Tibial nerve (tissue), 4 donors: ENCODE results near the gene NCS1. TPM values are rescaled to one million over a fixed set of nuclear protein-coding genes. Genes with fewer than 3 reads are reported as not detected.
A peak's percentile ranks its signal among the peaks of the same experiment; 100 is the strongest.

ENCODE experiments used
- DNase-seq, 2 donors: peaks; one replicate each; pipeline ENCODE4 v3.0.0-alpha.2; 2019; ENCODE audit warnings: low spot score in 2 of 2
- H3K27ac ChIP-seq, 4 donors: fragments of 200-600 bp; sonication (generic) in 3 of 4; one replicate each; pipeline ENCODE4 v1.5.1; 2017 to 2019; ENCODE audit warnings: mild to moderate bottlenecking in 1 of 4
- H3K27me3 ChIP-seq, 2 donors: fragments of 200-600 bp; sonication (generic) in 1 of 2; one replicate each; pipeline versions ENCODE4 v1.5.1 to v1.6.0; 2017 to 2019
- H3K36me3 ChIP-seq, 3 donors: fragments of 200-600 bp; sonication (generic); one replicate each; pipeline ENCODE4 v1.5.1; 2018 to 2019
- H3K4me1 ChIP-seq, 4 donors: fragments of 200-600 bp; sonication (generic) in 3 of 4; one replicate each; pipeline ENCODE4 v1.5.1; 2017 to 2019
- H3K4me3 ChIP-seq, 4 donors: fragments of 200-600 bp; sonication (generic) in 3 of 4; one replicate each; pipeline ENCODE4 v1.5.1; 2017 to 2019; ENCODE audit warnings: mild to moderate bottlenecking in 1 of 4, moderate library complexity in 1 of 4
- H3K9me3 ChIP-seq, 4 donors: fragments of 200-600 bp; sonication (generic) in 3 of 4; one replicate each; pipeline ENCODE4 v1.5.1; 2017 to 2019
- EP300 ChIP-seq, 2 donors: sonication (generic); formaldehyde crosslinking; IDR thresholded peaks; one replicate each; pipeline ENCODE4 v1.6.1; 2017; ENCODE audit warnings: antibody characterized with exemption in 2 of 2, mild to moderate bottlenecking in 1 of 2
- POLR2A ChIP-seq, 2 donors: fragments of 450-650 bp; IDR thresholded peaks; one replicate each; pipeline ENCODE4 v1.6.1; 2017; ENCODE audit warnings: antibody characterized with exemption in 2 of 2, mild to moderate bottlenecking in 2 of 2, moderate library complexity in 2 of 2
- WGBS, 2 donors: methylation state at CpG; one replicate each; pipeline ENCODE4 v1.1.5; 2018; 5-methylcytosine and 5-hydroxymethylcytosine counted together
- total RNA-seq, 4 donors: library from RNA; depleted of rRNA; stranded (reverse); fragments of >200 nt; gene quantifications; one replicate each; pipeline ENCODE4 v1.1.0, GENCODE V29; 2016
- TF ChIP-seq, protein P1 (sequence below), 5 experiments: fragments of 200-600 bp in 3 of 5; fragments of 450-650 bp in 2 of 5; sonication (generic) in 3 of 5; IDR thresholded peaks; one replicate each; pipeline ENCODE4 v1.5.1; 2016 to 2019; ENCODE audit warnings: antibody characterized with exemption in 5 of 5, mild to moderate bottlenecking in 3 of 5, moderate library complexity in 2 of 5

NCS1 gene
- total RNA-seq, 4 donors from 2014 or later = 5.7 to 10.7 (median 9.7) TPM

DNA sequence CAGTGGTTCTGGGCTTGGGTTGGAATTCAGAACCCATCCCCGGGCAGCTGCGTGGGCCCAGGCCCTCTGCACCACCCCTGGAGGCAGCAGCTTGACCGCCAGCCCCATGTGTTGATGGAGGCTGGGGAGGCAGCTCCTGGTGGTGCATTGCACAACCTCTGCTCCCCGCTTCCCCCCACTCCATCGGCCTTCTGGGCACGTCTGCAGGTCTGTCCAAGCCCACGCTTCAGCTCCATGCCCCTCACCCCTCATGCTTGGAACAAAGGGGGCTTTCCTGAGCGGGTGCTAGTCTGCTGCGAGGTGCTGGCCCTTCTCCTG, 1.4 kb downstream of the NCS1 start:
- TF ChIP-seq, protein P1, sequence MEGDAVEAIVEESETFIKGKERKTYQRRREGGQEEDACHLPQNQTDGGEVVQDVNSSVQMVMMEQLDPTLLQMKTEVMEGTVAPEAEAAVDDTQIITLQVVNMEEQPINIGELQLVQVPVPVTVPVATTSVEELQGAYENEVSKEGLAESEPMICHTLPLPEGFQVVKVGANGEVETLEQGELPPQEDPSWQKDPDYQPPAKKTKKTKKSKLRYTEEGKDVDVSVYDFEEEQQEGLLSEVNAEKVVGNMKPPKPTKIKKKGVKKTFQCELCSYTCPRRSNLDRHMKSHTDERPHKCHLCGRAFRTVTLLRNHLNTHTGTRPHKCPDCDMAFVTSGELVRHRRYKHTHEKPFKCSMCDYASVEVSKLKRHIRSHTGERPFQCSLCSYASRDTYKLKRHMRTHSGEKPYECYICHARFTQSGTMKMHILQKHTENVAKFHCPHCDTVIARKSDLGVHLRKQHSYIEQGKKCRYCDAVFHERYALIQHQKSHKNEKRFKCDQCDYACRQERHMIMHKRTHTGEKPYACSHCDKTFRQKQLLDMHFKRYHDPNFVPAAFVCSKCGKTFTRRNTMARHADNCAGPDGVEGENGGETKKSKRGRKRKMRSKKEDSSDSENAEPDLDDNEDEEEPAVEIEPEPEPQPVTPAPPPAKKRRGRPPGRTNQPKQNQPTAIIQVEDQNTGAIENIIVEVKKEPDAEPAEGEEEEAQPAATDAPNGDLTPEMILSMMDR (IDR thresholded peaks at IDR 0.05) = no peak
- TF ChIP-seq EP300 (IDR thresholded peaks at IDR 0.05) (no peak), POLR2A (IDR thresholded peaks at IDR 0.05) (no peak)
- H3K36me3 ChIP-seq = no peaks in the 10 kb centered on the region
- peak overlapping the region in 2 of 4 donors; percentile 32 to 77 for H3K27ac ChIP-seq
- DNase-seq = no peak
- peak overlapping the region; percentile 45 to 79 (median 56) for H3K4me3 ChIP-seq
- WGBS, 2 donors = 52 to 61% methylated on average over 7 to 8 of the region's 9 CpGs
- peaks cover 0 to 26% (median 12%) of the 10 kb centered on the region in 4 donors for H3K4me1 ChIP-seq
- H3K9me3 ChIP-seq = no peaks in the 10 kb centered on the region
- H3K27me3 ChIP-seq = no peaks in the 10 kb centered on the region

DNA sequence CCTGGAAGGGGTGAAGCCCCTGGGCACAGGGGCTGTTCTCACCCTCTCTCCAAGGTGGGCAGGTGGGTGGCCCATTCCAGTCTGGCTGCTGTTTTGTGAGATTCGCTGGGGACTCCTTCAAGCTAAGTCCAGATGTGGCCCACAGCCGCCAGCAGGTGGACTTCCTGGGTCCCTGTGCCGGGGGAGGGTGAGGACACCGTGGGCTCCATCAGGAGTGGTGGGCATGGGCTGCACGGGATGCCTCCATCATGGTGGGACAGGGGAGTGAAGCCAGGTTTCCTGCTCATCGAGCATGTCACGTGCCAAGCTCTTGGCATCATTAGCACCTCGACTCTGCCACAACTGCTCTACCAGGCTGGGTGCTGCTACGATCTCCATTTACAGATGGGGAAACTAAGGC, 1.8 kb downstream of the NCS1 start:
- peaks cover 0 to 26% (median 12%) of the 10 kb centered on the region in 4 donors for H3K4me1 ChIP-seq
- TF ChIP-seq, protein P1 (IDR thresholded peaks at IDR 0.05) = no peak
- TF ChIP-seq EP300 (IDR thresholded peaks at IDR 0.05) = no peak
- no peak for TF ChIP-seq POLR2A (IDR thresholded peaks at IDR 0.05)
- H3K27ac ChIP-seq = peak overlapping the region in 2 of 4 donors; percentile 32 to 77
- DNase-seq = no peak
- H3K36me3 ChIP-seq = no peaks in the 10 kb centered on the region
- no peak overlapping the region for H3K4me3 ChIP-seq
- no peaks in the 10 kb centered on the region for H3K27me3 ChIP-seq
- 79 to 89% methylated on average over 9 of the region's 9 CpGs for WGBS, 2 donors
- no peaks in the 10 kb centered on the region for H3K9me3 ChIP-seq

DNA sequence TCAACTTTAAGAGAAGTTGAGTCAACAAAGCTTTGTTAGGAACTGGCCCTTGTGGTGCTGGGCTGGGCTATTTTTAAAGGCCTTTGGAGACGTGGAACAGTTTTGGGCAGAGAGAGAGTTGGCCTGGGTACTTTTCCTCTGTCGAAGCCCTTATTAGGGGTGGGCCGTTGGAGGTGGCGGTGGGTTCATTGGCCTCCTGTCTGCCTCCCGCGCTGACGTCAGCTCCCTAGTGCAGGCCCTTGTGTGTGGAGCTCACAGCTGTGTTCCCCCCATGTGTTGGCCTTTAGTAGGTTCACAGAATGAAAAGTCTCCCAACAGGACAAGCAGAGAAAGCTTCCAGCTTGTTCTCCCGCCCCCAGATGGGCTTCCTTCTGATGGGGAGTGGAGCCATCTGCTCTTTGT, 2.7 kb downstream of the NCS1 start:
- 36 to 61% methylated on average over 8 of the region's 8 CpGs for WGBS, 2 donors
- peak overlapping the region in 1 of 4 donors; percentile 77 for H3K27ac ChIP-seq
- H3K27me3 ChIP-seq = no peaks in the 10 kb centered on the region
- no peaks in the 10 kb centered on the region for H3K36me3 ChIP-seq
- peaks cover 0 to 26% (median 12%) of the 10 kb centered on the region in 4 donors for H3K4me1 ChIP-seq
- TF ChIP-seq, protein P1 (IDR thresholded peaks at IDR 0.05) = no peak
- H3K9me3 ChIP-seq = no peaks in the 10 kb centered on the region
- H3K4me3 ChIP-seq = no peak overlapping the region
- no peak for DNase-seq

GRCh38 chr9:130175355-130175754, 3.2 kb downstream of the NCS1 start:
- Histone ChIP-seq H3K4me1 (peaks cover 0 to 26% (median 12%) of the 10 kb centered on the region in 4 donors), H3K4me3 (no peak overlapping the region), H3K27me3 (no peaks in the 10 kb centered on the region), H3K27ac (no peak overlapping the region), H3K36me3 (no peaks in the 10 kb centered on the region), H3K9me3 (no peaks in the 10 kb centered on the region)
- WGBS, 2 donors = 72 to 89% methylated on average over 9 of the region's 9 CpGs
- TF ChIP-seq POLR2A (IDR thresholded peaks at IDR 0.05) (no peak), EP300 (IDR thresholded peaks at IDR 0.05) (no peak)
- TF ChIP-seq, protein P1 (IDR thresholded peaks at IDR 0.05) = no peak
- DNase-seq = no peak

DNA sequence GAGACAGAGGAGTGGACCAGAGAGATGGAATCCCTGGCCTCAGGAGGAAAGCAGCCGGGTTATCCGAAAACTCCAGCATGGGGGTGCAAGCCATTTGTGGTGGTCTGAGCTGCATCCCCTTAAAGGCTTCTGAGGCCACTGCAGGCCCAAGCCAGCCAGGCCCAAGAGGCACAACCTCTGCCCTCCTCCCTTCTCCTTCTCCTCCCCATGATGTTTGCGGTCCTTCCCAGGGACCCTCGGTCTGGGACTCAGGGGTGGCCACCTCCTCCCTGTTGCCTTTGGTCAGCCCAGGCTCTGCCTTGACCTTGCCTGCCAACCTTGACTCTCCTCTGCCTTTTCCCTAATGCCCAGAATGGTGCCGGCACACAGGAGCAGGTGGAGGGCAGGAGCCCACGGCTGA, 4.6 kb downstream of the NCS1 start:
- Histone ChIP-seq H3K36me3 (no peaks in the 10 kb centered on the region), H3K4me3 (no peak overlapping the region), H3K4me1 (peaks cover 0 to 22% (median 9%) of the 10 kb centered on the region in 4 donors), H3K27ac (no peak overlapping the region), H3K9me3 (no peaks in the 10 kb centered on the region), H3K27me3 (no peaks in the 10 kb centered on the region)
- DNase-seq = no peak
- TF ChIP-seq POLR2A (IDR thresholded peaks at IDR 0.05) = no peak
- TF ChIP-seq, protein P1 (IDR thresholded peaks at IDR 0.05) = no peak
- no peak for TF ChIP-seq EP300 (IDR thresholded peaks at IDR 0.05)
- WGBS, 2 donors = 90 to 92% methylated on average over 6 of the region's 6 CpGs
